AG10803 (cell line): Measurements from ENCODE around the gene CMIP.

Source experiments
- DNase-seq: peaks from one replicate; pipeline ENCODE4 v3.0.0; 2010; ENCODE audit warnings: low read depth
- H3K4me3 ChIP-seq: 2 replicates; pipeline ENCODE4 v1.5.1; 2011; ENCODE audit warnings: mild to moderate bottlenecking, low read length, control low read depth
- CTCF ChIP-seq: conservative IDR thresholded peaks from 2 replicates; pipeline ENCODE4 v1.5.1; 2011; ENCODE audit warnings: mild to moderate bottlenecking, low read length, control low read depth, inconsistent platforms

Gene CMIP

GRCh38 chr16:81629034-81629802 is 184.6 kb downstream of the CMIP start:
- DNase-seq, result no peak
- H3K4me3 ChIP-seq, result no peak overlapping the region
- no peak for TF ChIP-seq CTCF

GRCh38 chr16:81629896-81630634 is 185.5 kb downstream of the CMIP start:
- DNase-seq, result no peak
- no peak overlapping the region for H3K4me3 ChIP-seq
- TF ChIP-seq CTCF, result no peak

GRCh38 chr16:81630635-81631031 is 186.0 kb downstream of the CMIP start:
- no peak overlapping the region for H3K4me3 ChIP-seq
- no peak for TF ChIP-seq CTCF
- DNase-seq, result no peak

- DNase-seq, result peak; percentile 69
- TF ChIP-seq CTCF, result no peak
- no peak overlapping the region for H3K4me3 ChIP-seq
These were observed 188.0 kb downstream of the CMIP start for GRCh38 chr16:81632392-81633146.

GRCh38 chr16:81633147-81633619 is 188.6 kb downstream of the CMIP start:
- DNase-seq, result no peak
- no peak overlapping the region for H3K4me3 ChIP-seq
- no peak for TF ChIP-seq CTCF

- DNase-seq, result no peak
- H3K4me3 ChIP-seq, result no peak overlapping the region
- no peak for TF ChIP-seq CTCF
These were observed 189.2 kb downstream of the CMIP start for GRCh38 chr16:81633680-81634379.
